HPDE6-E6E7 (cell line): Measurements from ENCODE around the gene GADD45GIP1.
"Not testable (repeated sequence)": the region's sequence is repeated elsewhere in the genome, so short reads cannot be mapped to it uniquely, and the experiment has no call there.

ENCODE experiments used
- DNase-seq: peaks from one replicate; pipeline ENCODE4 v3.0.0; 2011; ENCODE audit warnings: missing footprints; ENCODE audit errors: extremely low spot score

The GADD45GIP1 gene

GRCh38 chr19:12987781-12988180, 30.8 kb upstream of the GADD45GIP1 start:
- DNase-seq, result no peak

- no peak for DNase-seq
Observed at GRCh38 chr19:12987190-12987589, 30.2 kb upstream of the GADD45GIP1 start.

GRCh38 chr19:12986726-12987125, 29.7 kb upstream of the GADD45GIP1 start:
- DNase-seq, result no peak

GRCh38 chr19:12985049-12985776, 28.2 kb upstream of the GADD45GIP1 start:
- DNase-seq, result no peak

- no peak for DNase-seq
Observed at GRCh38 chr19:12984683-12985048, 27.6 kb upstream of the GADD45GIP1 start.

GRCh38 chr19:12984143-12984627, 27.2 kb upstream of the GADD45GIP1 start:
- no peak for DNase-seq

GRCh38 chr19:12983542-12984142, 26.6 kb upstream of the GADD45GIP1 start:
- peak; percentile 66 for DNase-seq

GRCh38 chr19:12983091-12983490, 26.1 kb upstream of the GADD45GIP1 start:
- DNase-seq, result no peak

- DNase-seq, result no peak
Observed at GRCh38 chr19:12982648-12983047, 25.6 kb upstream of the GADD45GIP1 start.

GRCh38 chr19:12979974-12980373, 23.0 kb upstream of the GADD45GIP1 start:
- no peak for DNase-seq

- not testable (repeated sequence) for DNase-seq
Observed at GRCh38 chr19:12976109-12976508, 19.1 kb upstream of the GADD45GIP1 start.

- no peak for DNase-seq
Observed at GRCh38 chr19:12975221-12975741, 18.3 kb upstream of the GADD45GIP1 start.

- DNase-seq, result no peak
Observed at GRCh38 chr19:12974301-12975220, 17.5 kb upstream of the GADD45GIP1 start.

GRCh38 chr19:12973236-12973635, 16.2 kb upstream of the GADD45GIP1 start:
- DNase-seq, result no peak

- no peak for DNase-seq
Observed at GRCh38 chr19:12970070-12970820, 13.2 kb upstream of the GADD45GIP1 start.

- DNase-seq, result no peak
Observed at GRCh38 chr19:12969292-12969988, 12.4 kb upstream of the GADD45GIP1 start, which contains the start of gene DAND5. DAND5 (plus strand) TSS chr19:12969576; CDS start chr19:12969661, 85 bp downstream.

- no peak for DNase-seq
Observed at GRCh38 chr19:12967907-12968306, 10.9 kb upstream of the GADD45GIP1 start.

- DNase-seq, result no peak
Observed at GRCh38 chr19:12965812-12966135, 8.8 kb upstream of the GADD45GIP1 start.

GRCh38 chr19:12965017-12965811, 8.2 kb upstream of the GADD45GIP1 start:
- peak; percentile 66 for DNase-seq

- DNase-seq, result no peak
Observed at GRCh38 chr19:12959481-12959880, 2.5 kb upstream of the GADD45GIP1 start.
